ENCODE measurements around the gene ZNF333.
"Not testable (repeated sequence)": the region's sequence is repeated elsewhere in the genome, so short reads cannot be mapped to it uniquely, and the experiment has no call there.

ZNF333 gene

GRCh38 chr19:14770136-14770535 lies 80.3 kb downstream of the ZNF333 start:
- DNase-seq = no peak

DNA sequence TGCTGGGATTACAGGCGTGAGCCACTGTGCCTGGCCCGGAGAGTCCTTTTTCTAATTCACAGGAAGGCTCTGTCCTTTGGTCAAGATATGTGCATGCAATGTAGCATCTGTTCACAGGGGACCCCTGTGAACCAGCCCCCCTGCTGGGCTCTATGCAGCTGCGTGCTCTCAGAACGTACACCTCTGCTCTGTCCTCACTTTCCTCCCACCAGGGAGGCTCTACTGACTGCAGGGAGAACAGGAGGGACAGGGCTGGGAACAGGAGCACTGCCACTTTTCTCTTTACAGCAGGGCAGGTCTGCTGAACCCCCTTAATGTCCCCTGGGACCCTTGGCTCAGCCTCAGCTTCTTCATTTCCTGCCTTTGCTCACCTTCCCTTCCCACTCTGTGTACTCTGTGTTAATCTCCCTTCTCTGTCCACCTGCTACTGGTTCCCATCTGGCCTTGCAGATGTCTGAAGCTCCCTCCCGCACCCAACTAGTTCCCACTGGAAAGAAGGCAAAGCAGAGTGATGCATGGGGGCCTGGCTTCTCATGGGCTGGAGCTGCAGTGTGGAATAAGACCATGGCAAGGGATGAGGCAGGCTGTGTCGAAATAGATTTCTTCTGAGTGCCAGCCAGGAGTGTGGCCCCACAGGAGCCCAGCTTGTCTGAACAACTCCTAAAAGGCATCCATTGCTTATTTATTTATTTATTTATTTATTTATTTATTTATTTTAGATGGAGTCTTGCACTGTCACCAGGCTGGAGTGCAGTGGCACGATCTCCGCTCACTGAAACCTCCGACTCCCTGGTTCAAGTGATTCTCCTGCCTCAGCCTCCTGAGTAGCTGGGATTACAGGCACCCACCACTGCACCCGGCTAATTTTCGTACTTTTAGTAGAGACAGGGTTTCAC lies 81.3 kb downstream of the ZNF333 start:
- DNase-seq = no peak

DNA sequence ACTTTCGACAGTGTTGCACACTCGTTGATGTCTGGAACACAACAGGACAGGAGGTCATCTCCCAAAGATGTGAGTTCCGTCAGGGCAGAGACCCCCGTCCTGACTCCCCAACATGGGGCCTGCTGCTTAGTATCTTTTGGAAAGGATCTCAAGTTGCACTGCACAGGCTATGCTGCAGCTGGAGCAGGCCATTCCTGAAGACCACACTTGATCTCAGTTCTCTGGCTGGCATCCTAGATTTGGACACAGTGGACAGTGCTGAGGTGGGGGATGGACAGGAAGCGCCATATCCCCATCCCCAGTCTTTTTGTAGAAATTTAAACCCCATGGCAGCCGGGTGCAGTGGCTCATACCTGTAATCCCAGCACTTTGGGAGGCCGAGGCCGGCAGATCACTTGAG lies 82.6 kb downstream of the ZNF333 start:
- no peak for DNase-seq

- no peak for DNase-seq
Observed at GRCh38 chr19:14772995-14773394, 83.1 kb downstream of the ZNF333 start.

GRCh38 chr19:14773722-14774121 lies 83.9 kb downstream of the ZNF333 start:
- DNase-seq = not testable (repeated sequence)

- no peak for DNase-seq
Observed at GRCh38 chr19:14774373-14774772, 84.5 kb downstream of the ZNF333 start.

- not testable (repeated sequence) for DNase-seq
Observed at GRCh38 chr19:14775326-14775725, 85.5 kb downstream of the ZNF333 start.

GRCh38 chr19:14775869-14776586 lies 86.2 kb downstream of the ZNF333 start:
- DNase-seq = no peak

GRCh38 chr19:14777645-14778044 lies 87.8 kb downstream of the ZNF333 start:
- DNase-seq = not testable (repeated sequence)

DNA sequence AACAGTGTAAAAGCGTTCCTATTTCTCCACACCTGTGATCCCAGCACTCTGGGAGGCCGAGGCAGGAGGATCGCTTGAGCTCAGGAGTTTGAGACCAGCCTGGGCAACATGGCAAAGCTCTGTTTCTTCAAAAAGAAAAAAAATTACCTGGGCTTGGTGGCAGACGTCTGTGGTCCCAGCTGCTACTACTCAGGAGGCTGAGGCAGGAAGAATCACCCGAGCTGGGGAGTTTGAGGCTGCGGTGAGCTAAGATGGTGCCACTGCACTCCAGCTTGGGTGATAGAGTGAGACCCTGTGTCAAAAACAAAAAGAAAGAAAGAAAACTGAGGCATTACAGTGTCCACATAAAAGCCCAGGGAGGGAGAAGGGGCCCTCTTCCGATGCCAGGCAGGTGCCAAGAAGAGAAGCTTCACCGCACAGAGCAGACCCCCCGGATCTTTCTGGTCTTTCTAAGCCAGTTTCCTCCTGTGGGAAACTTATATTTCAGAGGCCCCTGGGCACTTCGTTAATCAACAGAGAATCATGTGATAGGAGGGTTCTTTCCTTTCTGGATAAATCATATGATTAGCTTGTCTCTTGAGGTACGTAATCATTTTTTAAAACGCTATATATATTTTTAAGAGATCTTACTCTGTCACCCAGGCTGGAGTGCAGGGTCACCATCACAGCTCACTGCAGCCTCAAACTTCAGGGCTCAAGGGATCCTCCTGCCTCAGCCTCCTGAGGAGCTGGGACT lies 88.4 kb downstream of the ZNF333 start, which contains the start of gene ADGRE2:
ADGRE2 (minus strand) TSS at position 451 of the 736 bp plus-strand sequence. CDS start 1,804 bp downstream, outside the sequence.
- not testable (repeated sequence) for DNase-seq

DNA sequence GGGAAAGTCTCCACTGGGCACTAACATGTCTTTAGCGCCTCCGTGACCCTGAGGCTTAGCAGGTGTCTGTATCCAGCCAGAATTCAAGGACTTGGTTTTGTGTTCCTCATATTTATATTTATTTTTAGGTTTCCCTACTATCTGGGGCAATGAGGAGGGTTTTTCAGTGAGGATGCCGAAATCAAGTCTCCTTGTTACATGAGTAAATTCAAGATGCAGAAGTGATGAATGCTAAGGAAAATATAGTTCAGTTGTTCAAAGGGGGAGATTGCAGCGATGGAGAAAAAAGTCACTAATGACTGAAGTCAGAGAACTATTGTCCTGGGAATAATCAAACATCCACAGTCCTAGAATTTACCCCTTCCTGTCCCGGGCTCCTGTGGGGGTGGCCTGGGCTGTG lies 89.3 kb downstream of the ZNF333 start:
- no peak for DNase-seq

DNA sequence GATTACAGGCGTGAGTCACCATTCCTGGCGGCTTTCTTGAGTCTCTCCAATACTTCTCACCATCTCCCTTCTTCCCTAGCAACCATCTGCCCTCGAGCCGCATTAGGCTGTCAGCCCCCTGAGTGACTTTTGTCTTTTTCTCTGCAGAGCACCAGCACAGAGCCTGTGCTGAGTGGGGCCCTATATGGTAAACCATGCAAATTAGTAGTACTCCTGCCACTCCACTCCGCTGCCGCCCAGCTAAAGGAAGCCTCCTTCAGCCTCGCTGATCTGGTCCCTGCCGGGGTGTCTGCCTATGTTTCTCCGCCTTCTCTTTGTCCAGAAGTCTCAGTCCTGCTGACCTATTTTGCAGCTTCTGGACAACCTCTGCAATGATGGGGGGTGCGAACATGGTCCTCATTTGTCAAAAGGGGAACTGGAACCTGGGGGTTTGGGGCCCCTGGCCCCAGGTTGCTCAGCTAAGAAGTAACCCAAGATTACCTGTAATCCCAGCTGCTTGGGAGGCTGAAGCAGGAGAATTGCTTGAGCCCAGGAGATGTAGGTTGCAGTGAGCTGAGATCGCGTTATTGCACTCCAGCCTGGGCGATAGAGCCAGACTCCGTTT lies 90.9 kb downstream of the ZNF333 start:
- DNase-seq = not testable (repeated sequence)

DNA sequence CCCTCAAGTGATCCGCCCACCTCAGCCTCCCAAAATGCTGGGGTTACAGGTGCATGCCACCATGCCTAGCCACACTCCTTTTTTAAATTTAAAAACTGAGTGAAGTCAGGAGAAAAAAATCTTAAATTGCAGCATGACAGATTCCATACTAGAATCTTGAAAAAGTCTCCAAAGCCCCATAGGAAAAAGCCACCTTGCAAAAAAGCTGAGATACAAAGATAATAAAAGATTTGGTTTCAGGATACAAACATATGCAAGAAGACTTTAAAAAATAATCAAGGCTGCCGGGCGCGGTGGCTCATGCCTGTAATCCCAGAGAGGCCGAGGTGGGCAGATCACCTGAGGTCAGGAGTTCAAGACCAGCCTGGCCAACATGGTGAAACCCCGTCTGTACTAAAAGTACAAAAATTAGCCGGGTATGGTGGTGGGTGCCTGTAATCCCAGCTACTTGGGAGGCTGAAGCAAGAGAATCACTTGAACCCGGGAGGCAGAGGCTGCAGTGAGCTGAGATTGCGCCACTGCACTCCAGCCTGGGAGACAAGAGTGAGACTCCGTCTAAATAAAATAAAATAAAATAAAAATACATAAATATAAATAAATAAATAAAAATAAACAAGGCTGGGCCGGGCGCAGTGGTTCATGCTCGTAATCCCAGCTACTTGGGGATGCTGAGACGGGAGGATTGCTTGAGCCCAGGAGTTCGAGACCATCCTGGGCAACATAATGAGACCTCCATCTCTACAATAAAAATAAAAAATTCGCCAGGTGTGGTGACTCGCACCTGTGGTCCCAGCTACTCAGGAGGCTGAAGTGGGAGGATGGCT lies 92.1 kb downstream of the ZNF333 start:
- DNase-seq = not testable (repeated sequence)

- DNase-seq = no peak
Observed at GRCh38 chr19:14782626-14783409, 93.0 kb downstream of the ZNF333 start.

All from NCI-H2107 (cell line).